ENCODE results near the gene LIMCH1. TPM values are rescaled to one million over a fixed set of nuclear protein-coding genes. Genes with fewer than 3 reads are reported as not detected.

The LIMCH1 gene
- total RNA-seq, 2 donors from 2014 or later: 3.1 to 5.8 TPM

DNA sequence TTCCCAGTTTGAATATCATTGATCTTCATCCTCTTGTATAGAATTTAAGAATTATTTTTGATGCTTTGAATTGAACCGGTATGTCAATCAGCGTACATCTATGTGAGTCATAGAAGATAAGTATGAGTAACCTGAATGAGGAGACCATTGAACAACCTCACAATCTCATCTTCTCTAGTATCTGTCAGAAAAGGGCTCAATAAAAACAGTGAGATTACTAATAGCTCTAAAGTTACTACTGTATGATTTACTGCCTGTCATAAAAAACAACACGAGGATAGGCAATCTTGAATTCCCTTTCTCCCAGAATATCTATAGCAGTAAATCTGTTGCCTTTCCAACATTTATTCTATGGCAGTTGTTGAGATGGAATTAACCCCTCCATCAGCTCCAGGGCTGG is 174.5 kb downstream of the LIMCH1 start:
- Histone ChIP-seq H3K27ac (ENCODE audit: low read depth, low read length) (no peak overlapping the region), H3K36me3 (ENCODE audit: control insufficient read depth, insufficient read depth, low read length) (no peaks in the 10 kb centered on the region), H3K27me3 (ENCODE audit: control insufficient read depth, insufficient read depth, low read length, poor library complexity, severe bottlenecking) (peaks cover 35% of the 10 kb centered on the region), H3K4me3 (ENCODE audit: low read length) (no peak overlapping the region), H3K9me3 (ENCODE audit: control insufficient read depth, low read length) (no peaks in the 10 kb centered on the region), H3K4me1 (ENCODE audit: control insufficient read depth, insufficient read depth, low read length) (no peaks in the 10 kb centered on the region), H3K9ac (ENCODE audit: extremely low read depth, low read length, poor library complexity, severe bottlenecking) (no peak overlapping the region)
- H3K4me3 Mint-ChIP-seq: no peak overlapping the region
- H3K4me1 Mint-ChIP-seq: no peaks in the 10 kb centered on the region
- 92% methylated on average over 3 of the region's 3 CpGs; no CpG with 5 or more reads in 1 of the 2 experiments for WGBS, 2 experiments (ENCODE audit: insufficient coverage in 1 of 2, insufficient read length in 1 of 2)
- no peaks in the 10 kb centered on the region for H3K9me3 Mint-ChIP-seq
- peaks cover 32% of the 10 kb centered on the region for H3K27me3 Mint-ChIP-seq (ENCODE audit: insufficient read depth)
- no peaks in the 10 kb centered on the region for H3K36me3 Mint-ChIP-seq (ENCODE audit: low read depth)
- no peak overlapping the region for H3K27ac Mint-ChIP-seq
- DNase-seq: no peak
- TF ChIP-seq, protein P1, sequence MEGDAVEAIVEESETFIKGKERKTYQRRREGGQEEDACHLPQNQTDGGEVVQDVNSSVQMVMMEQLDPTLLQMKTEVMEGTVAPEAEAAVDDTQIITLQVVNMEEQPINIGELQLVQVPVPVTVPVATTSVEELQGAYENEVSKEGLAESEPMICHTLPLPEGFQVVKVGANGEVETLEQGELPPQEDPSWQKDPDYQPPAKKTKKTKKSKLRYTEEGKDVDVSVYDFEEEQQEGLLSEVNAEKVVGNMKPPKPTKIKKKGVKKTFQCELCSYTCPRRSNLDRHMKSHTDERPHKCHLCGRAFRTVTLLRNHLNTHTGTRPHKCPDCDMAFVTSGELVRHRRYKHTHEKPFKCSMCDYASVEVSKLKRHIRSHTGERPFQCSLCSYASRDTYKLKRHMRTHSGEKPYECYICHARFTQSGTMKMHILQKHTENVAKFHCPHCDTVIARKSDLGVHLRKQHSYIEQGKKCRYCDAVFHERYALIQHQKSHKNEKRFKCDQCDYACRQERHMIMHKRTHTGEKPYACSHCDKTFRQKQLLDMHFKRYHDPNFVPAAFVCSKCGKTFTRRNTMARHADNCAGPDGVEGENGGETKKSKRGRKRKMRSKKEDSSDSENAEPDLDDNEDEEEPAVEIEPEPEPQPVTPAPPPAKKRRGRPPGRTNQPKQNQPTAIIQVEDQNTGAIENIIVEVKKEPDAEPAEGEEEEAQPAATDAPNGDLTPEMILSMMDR (conservative IDR thresholded peaks at IDR 0.05): no peak

DNA sequence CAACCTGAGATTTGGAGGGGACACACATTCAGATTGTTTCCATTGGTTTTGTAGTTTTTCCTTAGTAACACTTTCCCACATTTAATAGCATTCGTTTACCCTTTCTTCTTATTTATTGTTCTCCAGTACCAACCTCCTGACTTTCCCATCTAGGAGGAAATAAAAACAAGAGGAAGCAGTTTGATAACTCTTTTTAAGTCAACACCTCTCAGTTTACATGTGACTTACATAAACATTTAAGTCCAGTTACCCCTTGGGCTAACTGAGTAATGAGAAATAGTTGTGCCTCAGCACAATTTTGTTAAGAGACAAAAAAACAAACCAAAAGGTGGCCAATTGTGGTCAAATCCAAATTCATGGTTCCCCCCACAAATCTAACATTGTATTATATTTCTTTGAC is 175.8 kb downstream of the LIMCH1 start:
- Histone ChIP-seq H3K36me3 (ENCODE audit: control insufficient read depth, insufficient read depth, low read length) (no peaks in the 10 kb centered on the region), H3K4me1 (ENCODE audit: control insufficient read depth, insufficient read depth, low read length) (no peaks in the 10 kb centered on the region), H3K27me3 (ENCODE audit: control insufficient read depth, insufficient read depth, low read length, poor library complexity, severe bottlenecking) (peaks cover 39% of the 10 kb centered on the region), H3K27ac (ENCODE audit: low read depth, low read length) (no peak overlapping the region), H3K9me3 (ENCODE audit: control insufficient read depth, low read length) (no peaks in the 10 kb centered on the region), H3K9ac (ENCODE audit: extremely low read depth, low read length, poor library complexity, severe bottlenecking) (no peak overlapping the region), H3K4me3 (ENCODE audit: low read length) (no peak overlapping the region)
- no peak for DNase-seq
- WGBS, 2 experiments (ENCODE audit: insufficient coverage in 1 of 2, insufficient read length in 1 of 2): 89% methylated on average over 1 of the region's 1 CpG; no CpG with 5 or more reads in 1 of the 2 experiments
- peaks cover 37% of the 10 kb centered on the region for H3K27me3 Mint-ChIP-seq (ENCODE audit: insufficient read depth)
- H3K4me1 Mint-ChIP-seq: no peaks in the 10 kb centered on the region
- H3K4me3 Mint-ChIP-seq: no peak overlapping the region
- TF ChIP-seq, protein P1 (conservative IDR thresholded peaks at IDR 0.05): no peak
- no peaks in the 10 kb centered on the region for H3K36me3 Mint-ChIP-seq (ENCODE audit: low read depth)
- no peak overlapping the region for H3K27ac Mint-ChIP-seq
- H3K9me3 Mint-ChIP-seq: no peaks in the 10 kb centered on the region

DNA sequence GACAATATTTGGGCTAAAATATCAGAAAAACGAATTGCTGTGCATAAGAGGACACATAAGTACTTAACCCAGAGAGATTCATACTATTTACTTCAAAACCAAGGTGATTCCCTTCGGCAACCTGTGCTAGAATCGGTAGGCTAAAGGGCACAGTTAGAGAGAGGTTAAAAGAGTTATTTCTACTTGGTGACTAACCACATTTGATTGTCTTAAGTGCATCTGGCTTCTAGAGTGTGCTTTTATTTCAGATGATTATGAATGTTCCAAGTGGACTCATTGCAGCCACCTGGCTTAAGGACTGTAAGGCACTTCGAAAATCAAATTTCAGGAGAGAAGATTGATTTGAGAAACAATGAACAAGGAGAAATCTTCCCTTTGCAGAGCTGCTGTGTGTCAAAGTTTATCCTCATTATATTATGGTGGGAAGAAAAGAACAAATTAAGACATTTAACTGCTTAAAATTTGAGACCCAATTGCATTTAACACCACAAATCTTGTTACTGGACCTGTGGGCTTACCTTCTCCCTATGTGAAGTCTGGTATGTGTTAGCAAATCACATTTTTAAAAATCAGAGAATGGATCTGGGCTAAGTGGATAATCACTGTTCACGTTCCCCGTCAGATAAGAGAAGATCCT is 176.5 kb downstream of the LIMCH1 start:
- 82 to 85% methylated on average over 3 to 6 of the region's 6 CpGs for WGBS, 2 experiments (ENCODE audit: insufficient coverage in 1 of 2, insufficient read length in 1 of 2)

More for the DNA sequence above, 176.5 kb downstream of the LIMCH1 start:
- Histone ChIP-seq H3K9ac (ENCODE audit: extremely low read depth, low read length, poor library complexity, severe bottlenecking) (no peak overlapping the region), H3K36me3 (ENCODE audit: control insufficient read depth, insufficient read depth, low read length) (no peaks in the 10 kb centered on the region), H3K4me3 (ENCODE audit: low read length) (no peak overlapping the region), H3K27ac (ENCODE audit: low read depth, low read length) (no peak overlapping the region), H3K4me1 (ENCODE audit: control insufficient read depth, insufficient read depth, low read length) (no peaks in the 10 kb centered on the region), H3K27me3 (ENCODE audit: control insufficient read depth, insufficient read depth, low read length, poor library complexity, severe bottlenecking) (peaks cover 43% of the 10 kb centered on the region), H3K9me3 (ENCODE audit: control insufficient read depth, low read length) (no peaks in the 10 kb centered on the region)
- TF ChIP-seq, protein P1 (conservative IDR thresholded peaks at IDR 0.05): no peak
- Mint-ChIP-seq H3K9me3 (no peaks in the 10 kb centered on the region), H3K27ac (no peak overlapping the region), H3K27me3 (ENCODE audit: insufficient read depth) (peaks cover 43% of the 10 kb centered on the region), H3K4me1 (no peaks in the 10 kb centered on the region), H3K4me3 (no peak overlapping the region), H3K36me3 (ENCODE audit: low read depth) (no peaks in the 10 kb centered on the region)
- no peak for DNase-seq
